Stimulated activated CD4-positive, alpha-beta T cell treated with anti-CD3 and anti-CD28 coated beads, Interleukin-4, amount 100 ng/mL, for 48 hours (primary cell): Measurements from ENCODE around the gene ACADM.
"Not testable (repeated sequence)": the region's sequence is repeated elsewhere in the genome, so short reads cannot be mapped to it uniquely, and the experiment has no call there.

Experiments
- DNase-seq, 2 donors: peaks; one replicate each; pipeline ENCODE4 v3.0.0-alpha.2; 2020; ENCODE audit warnings: low read depth in 2 of 2

The ACADM gene

DNA sequence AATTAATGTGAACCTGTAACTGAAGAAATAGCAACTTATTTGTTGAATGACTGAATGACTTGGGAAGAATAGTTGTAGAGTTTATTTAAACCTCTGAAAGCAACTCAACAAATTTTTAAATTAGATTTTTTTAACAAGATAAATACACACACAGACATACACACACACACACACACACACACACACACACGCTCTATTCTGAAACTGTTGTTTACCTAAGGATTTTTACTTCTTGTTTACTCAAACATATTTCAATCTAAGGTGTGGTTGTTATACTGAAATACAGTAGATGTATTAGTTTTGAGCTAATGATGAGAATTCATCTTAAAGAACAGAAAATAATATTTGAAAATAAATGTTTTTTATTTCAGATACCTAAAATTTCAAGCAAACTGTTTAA lies 11.5 kb downstream of the ACADM start:
- DNase-seq, result no peak

DNA sequence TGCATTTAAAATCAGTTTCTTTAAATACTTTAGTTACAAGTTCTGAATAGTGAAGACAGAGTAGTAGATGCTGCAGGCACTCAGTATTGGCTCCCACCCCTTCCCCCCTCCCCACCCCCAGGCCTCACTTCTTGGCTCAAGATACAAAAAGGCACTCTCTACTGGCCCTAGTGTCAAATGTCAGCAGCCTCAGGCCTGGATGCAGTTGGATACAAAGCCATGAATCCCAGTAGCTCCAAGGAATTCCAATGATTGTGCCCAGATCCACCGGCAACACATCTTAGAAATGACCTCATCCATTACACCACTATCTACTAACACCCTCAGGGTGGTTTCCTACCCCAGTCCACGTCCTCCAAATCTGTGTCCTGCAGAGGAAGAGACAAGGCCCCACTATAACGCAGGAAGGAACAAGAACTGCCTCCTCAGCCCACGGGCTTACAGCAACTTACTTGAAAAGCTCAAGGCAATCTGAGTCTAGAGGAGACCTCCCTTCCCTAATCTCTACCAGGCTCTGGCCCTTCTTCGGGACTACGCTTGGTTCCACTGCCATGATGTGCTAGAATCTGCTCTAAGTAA lies 17.6 kb downstream of the ACADM start:
- no peak for DNase-seq

DNA sequence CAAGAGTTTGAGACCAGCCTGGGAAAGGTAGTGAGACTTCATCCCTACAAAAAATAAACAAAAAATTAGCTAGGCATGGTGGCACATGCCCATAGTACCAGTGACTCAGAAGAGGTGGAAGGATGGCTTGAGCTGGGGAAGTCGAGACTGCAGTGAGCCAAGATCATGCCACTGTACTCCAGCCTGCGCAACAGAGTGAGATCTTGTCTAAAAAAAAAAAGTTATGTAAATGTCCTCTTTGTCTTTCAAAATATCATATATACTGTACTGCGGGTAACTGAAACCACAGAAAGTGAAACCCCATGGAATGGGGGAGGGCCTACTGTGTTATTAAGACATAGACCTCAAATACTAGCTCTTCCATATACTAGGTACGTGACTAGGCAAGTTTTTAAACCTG lies 20.8 kb downstream of the ACADM start:
- DNase-seq, result no peak

DNA sequence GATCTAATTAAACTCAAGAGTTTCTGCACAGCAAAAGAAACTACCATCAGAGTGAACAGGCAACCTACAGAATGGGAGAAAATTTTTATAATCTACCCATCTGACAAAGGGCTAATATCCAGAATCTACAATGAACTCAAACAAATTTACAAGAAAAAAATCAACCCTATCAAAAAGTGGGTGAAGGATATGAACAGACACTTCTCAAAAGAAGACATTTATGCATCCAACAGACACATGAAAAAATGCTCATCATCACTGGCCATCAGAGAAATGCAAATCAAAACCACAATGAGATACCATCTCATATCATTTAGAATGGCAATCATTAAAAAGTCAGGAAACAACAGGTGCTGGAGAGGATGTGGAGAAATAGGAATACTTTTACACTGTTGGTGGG lies 32.7 kb downstream of the ACADM start:
- not testable (repeated sequence) for DNase-seq

DNA sequence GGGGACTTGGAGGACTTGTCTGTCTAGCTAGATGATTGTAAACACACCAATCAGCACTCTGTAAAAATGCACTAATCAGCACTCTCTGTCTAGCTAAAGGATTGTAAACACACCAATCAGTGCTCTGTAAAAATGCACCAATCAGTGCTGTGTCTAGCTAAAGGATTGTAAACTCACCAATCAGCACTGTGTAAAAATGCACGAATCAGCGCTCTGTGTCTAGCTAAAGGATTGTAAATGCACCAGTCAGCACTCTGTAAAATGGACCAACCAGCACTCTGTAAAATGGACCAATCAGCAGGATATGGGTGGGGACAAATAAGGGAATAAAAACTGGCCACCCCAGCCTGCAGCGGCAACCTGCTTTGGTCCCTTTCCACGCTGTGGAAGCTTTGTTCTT lies 34.0 kb downstream of the ACADM start:
- DNase-seq, result not testable (repeated sequence)

DNA sequence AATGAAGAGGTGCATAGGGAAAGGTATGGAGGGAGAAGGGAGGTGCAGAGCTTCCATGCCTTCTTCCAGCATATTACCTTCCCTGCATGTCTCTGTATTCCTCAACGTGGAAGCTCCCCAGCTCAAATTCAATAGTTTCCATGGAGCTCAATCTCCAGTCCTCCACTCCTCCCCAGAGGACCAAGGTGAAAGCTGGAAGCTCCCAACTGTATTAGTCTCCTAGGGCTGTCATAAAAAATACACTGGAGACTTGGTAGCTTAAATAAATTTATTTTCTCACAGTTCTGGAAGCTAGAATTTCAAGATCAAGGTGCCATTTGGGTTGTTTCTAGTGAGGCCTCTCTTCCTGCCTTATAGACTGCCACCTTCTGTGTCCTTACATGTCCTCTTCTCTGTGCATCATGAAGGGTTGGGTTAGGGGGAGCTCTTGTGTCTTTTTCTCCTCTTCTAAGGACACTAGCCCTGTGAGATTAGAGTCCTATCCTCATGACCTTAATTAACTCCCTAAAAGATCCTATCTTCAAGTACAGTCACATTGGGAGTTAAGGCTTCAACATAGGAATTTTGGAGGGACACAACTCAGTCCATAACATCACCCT lies 39.6 kb downstream of the ACADM start:
- no peak for DNase-seq

DNA sequence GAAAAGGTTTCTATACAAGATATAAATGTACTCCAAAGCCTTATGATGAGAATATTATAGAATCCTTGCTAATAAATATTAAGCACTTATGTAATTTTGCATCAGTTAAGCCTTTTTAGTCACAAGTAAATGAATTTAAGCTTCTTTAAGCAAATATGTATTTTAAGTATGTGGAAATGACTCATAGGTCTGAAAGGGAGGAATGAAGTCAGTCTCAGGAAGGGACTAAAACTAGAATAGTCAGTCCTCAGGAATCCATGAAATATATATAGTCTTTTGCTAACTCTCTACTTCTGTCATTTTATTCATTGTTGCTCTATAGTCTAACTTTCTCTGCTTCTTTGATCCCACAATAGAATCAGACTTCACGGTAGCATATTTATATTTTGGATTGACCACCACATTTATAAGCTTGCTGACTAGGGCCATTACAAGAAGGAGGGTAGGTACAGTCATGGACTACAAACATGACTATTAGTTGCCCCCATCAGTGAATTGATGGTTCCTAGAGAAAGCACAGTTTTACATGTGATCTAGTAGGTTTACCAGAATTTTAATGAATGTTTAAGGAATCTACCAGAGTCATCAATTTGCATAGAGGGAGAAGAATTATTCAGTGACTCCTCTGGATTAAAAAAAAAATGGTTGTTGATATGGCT lies 41.3 kb downstream of the ACADM start:
- DNase-seq, result no peak

DNA sequence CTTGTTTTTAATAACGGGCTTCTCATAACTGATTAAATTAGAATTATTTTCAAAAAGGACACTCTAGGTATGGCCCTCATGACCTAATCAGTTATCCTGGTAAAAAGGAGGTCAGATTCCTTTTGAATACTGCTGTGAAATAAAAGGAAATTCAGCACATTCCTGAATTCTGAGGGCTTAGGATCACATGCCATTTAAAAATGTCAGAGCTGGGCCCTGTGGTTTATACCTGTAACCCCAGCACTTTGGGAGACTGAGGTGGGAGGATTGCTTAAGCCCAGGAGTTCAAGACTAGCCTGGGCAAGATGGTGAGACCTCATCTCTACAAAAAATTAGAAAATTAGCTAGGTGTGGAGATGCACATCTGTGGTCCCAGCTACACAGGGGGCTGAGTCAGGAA lies 43.5 kb downstream of the ACADM start:
- DNase-seq, result no peak

DNA sequence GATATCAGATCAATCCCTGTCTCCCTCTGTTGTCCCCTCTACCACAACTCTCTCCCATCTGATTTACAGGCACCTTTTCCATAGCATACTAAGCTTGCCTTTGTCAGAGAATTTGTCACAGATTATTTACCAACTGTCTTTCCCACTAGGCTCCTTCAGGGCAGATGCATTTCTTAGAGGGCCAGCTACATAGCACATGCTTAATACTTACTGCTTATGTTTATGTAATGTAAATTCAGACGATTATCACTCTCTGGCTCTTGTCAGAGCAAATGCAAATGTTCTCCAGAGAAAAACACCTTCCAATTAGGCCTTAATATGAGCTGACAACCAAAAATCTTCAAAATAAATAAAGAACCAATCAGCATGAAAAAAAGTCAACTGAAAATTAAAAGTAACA lies 46.3 kb downstream of the ACADM start:
- DNase-seq, result no peak

DNA sequence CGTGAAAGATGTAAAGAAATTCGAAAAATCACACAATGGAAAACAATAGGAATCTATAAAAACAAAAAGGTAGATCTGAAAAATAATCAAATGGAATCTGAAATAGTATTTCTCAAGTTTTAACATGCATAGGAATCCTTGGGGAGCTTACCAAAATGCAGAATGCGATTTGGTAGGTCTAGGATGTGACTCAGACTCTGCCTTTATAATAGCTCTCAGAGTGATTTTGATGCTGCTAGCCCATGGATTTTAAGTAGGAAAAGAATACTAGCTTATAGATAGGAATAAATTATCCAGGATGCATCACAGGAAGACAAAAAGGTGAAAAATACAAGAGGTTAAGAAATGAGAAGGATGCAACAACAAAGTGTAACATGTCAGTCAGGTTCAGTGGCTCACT lies 47.5 kb downstream of the ACADM start:
- no peak for DNase-seq

DNA sequence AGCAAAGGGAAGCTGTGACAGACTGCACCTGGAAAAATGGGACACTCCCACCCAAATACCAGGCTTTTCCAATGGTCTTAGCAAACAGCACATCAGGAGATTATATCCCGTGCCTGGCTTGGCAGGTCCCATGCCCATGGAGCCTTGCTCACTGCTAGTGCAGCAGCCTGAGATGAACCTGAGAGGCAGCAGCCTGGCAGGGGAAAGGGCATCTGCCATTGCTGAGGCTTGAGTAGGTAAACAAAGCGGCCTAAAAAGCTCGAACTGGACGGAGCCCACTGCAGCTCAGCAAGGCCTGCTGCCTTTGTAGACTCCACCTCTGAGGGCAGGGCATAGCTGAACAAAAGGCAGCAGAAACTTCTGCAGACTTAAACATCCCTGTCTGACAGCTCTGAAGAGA lies 53.3 kb downstream of the ACADM start:
- not testable (repeated sequence) for DNase-seq

DNA sequence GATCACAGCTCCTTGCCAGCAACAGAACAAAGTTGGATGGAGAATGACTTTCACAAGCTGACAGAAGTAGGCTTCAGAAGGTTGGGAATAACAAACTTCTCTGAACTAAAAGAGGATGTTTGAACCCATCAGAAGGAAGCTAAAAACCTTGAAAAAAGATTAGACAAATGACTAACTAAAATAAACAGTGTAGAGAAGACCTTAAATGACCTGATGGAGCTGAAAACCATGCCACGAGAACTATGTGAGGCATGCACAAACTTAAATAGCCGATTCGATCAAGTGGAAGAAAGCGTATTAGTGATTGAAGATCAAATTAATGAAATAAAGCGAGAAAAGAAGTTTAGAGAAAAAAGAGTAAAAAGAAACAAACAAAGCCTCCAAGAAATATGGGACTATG lies 54.2 kb downstream of the ACADM start:
- not testable (repeated sequence) for DNase-seq

DNA sequence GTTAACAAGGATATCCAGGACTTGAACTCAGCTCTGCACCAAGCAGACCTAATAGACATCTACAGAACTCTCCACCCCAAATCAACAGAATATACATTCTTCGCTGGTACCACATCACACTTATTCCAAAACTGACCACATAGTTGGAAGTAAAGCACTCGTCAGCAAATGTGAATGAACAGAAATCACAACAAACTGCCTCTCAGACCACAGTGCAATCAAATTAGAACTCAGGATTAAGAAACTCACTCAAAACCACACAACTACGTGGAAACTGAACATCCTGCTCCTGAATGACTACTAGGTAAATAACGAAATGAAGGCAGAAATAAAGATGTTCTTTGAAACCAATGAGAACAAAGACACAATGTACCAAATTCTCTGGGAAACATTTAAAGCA lies 55.7 kb downstream of the ACADM start:
- not testable (repeated sequence) for DNase-seq

DNA sequence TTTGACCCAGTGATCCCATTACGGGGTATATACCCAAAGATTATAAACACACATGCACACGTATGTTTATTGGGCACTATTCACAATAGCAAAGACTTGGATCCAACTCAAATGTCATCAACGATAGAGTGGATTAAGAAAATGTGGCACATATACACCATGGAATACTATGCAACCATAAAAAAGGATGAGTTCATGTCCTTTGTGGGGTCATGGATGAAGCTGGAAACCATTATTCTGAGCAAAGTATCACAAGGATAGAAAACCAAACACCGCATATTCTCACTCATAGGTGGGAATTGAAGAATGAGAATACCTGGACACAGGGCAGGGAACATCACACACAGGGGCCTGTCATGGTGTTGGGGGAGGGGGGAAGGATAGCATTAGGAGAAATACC lies 59.4 kb downstream of the ACADM start:
- not testable (repeated sequence) for DNase-seq

DNA sequence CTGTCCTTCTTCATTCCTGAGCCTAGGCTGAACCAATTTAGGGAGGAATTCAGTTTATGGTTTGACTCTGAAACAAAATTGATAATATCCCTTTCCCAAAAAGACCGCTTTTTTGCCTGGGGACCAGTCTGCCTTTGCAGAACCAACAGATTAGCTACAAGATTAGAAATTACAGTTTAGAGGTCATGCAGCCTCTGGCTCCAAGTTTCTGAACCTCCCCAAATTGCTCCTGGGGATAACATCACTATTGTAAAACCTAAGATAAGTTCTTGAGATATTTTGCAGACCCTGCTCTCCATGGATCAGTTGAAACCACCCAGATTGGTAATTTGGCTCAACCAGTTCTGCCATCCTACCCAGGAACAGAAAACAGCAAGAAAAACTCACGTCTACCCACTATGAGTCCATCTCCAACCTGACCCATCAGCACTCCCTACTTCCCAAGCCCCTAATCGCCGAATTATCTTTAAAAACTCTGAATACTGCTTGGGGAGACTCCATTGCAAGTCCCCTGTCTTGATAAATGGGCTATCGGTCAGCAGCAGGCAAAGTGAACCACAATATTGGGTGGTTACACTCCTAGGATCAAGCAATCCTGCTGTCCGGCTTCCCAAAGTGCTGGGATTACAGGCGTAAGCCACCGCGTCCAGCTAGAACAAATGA lies 60.9 kb downstream of the ACADM start:
- DNase-seq, result no peak

DNA sequence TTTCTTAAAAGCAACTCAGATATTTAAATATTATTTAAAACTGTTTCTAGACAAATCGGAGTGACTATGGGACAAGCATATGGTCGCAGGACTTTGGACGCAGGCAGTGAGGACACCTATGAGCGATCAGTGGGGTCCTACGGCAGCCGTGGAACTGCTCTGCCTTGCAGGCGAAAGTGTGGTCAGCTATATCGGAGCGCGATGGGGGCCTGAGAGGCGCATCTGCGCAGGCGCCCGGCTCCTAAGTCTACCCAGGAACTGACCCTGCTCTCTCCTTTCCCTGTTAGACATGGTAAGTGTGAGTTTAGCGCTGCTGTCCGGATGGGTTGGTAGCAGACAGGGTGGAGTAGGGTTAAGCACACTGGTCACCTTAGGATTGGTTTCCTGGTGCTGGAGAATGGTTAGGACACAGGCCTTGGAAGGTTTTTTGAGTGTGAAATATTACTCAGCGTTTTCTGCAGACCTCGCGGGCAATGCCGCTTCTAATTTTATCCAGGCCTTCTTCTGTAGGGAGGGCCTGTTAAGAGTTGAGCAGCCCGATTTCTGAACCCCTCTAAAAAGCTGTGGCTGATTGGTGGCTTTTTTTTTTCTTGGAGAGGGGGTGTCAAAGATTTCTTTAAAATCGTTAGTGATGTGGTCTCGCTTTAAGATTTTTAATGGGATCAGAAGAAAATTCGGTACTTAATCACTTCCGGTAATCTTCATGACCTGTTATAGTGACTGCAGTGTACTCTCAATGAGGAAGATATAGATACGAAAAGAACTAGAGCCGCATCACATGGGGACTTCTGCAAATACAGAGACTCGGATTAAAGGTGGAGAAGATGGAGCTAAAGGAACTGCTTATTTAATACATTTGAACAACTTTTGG lies 61.7 kb downstream of the ACADM start, which contains the start of gene RABGGTB:
TSS of gene RABGGTB (plus strand) at position 274 of the 871 bp plus-strand sequence. CDS start at position 290, 16 bp downstream.
- peak; percentile 86 to 90 for DNase-seq

DNA sequence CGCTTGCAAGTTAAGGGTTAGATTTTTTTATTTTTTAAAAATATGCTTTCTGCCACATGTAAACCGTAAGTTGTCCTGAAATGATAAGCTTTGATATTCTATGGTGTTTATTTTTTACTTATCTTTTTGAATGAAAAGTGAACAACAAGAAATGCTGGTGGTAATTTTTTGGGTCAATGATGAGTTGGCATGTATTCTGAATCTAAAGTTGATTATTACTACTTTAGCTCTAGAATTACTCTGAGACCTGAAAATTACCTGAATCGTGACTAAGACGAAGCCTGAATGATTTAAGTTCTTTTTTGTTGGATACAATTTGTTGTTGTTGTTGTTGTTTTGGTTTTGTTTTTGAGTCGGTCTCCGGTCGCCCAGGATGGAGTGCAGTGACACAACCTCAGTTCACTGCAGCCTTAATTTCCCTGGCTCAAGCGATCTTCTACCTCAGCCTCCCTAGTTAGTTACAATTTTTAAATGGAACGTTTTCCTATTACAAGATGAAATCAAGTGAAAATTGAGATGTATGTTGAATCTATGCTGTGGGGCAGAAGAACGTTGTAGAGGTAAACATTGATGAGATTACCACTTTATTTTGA lies 62.5 kb downstream of the ACADM start:
- DNase-seq, result no peak

DNA sequence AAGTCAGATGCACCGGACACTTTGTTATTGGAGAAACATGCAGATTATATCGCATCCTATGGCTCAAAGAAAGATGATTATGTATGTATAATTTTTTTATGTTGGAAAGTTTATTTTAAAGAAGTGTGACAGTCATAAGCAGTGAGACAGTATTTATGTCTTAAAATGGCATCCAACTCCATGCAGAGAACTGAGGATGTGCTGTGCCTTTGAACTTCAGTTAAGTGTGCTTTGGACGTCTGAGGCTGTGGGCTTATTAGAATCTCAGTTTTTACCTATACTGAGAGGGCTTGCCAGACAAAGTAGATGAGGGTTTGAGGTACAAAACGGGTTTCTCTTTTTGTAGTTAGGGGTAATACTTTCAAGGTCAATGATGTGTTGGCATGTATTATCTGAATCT lies 63.0 kb downstream of the ACADM start:
- no peak for DNase-seq

DNA sequence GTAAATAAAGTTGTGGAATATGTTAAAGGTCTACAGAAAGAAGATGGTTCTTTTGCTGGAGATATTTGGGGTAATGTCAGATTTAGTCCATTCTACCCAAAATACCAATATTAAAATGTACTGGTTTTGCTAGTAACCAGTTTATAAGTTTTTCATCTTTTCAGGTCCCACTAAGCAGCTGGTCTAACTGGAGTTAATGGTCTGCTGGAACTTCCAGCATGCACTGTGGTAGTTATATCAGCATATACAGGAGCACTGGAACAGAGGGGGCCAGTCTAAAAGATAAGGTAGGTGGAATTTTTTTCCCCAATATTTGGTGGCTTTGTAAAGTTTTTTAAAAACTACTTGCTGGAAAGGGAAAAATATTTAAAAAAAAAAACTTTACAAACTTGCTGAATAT lies 65.5 kb downstream of the ACADM start:
- no peak for DNase-seq

DNA sequence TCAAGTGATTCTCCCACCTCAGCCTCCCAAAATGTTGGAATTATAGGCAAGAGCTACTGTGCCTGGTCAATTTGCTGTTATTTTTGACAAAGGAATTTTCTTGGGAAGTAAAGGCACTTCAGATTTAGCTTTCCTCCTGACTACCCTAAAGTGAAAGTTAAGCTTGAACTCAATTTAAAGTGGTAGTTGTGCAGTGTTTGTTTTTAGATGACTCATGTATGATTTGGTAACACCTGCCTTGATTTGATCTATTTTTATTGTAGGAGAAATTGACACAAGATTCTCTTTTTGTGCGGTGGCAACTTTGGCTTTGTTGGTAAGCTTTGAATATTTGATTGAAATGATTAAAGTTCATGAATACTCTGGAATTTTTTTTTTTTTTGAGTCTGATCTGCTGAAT lies 66.5 kb downstream of the ACADM start:
- no peak for DNase-seq

DNA sequence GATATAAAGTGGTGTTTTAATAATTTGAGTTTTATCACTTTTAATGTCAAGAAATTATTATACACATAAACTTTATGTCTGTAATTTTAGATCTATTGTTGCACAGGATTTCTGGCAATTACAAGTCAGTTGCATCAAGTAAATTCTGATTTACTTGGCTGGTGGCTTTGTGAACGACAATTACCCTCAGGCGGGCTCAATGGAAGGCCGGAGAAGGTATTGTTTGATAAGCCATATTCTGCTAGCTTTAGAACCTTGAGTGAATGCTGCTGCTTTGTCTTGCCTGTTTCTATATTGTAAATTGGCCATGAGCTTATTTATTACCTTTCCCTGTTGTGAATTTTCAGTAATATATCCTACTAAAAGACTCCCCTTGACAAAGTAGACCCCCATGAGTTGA lies 67.6 kb downstream of the ACADM start:
- no peak for DNase-seq

DNA sequence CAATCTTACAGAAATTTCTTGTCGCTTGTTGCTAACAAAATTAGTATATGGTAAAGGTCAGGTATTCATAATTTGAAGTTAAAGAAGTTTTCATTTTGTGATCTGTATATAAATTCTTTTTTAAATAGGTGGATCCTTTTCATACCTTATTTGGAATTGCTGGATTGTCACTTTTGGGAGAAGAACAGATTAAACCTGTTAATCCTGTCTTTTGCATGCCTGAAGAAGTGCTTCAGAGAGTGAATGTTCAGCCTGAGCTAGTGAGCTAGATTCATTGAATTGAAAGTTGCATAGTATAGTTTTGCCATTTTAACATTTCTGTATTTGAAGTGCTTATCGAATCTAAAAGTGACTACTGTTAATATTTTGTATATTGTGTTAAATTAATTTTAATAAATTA lies 69.9 kb downstream of the ACADM start:
- DNase-seq, result no peak
